ENCODE results near the gene C4orf50.

C4orf50 gene

DNA sequence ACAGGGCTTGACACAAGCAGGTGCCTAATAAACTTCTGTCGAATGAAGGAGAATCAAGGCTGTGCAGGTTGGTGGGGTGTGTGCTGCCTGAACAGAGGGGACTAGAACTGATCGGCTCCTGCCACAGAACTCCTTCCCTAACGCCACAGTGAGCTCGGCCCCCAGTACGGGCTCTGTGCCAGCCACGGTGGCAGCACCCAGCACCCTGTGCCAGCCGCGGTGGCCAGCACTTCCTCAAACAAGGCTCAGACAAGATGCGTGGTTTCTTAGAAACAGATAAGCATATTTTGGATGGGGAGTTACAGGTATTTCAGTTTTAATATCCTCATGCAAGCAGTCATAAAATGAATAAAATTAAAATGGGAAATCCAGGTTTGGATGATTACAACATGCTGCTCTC, 26.0 kb upstream of the C4orf50 start:
- Histone ChIP-seq H3K9me3 (ENCODE audit: insufficient read depth, low read length) (no peaks in the 10 kb centered on the region), H3K79me2 (ENCODE audit: low read length) (no peaks in the 10 kb centered on the region), H2AFZ (ENCODE audit: low read depth, low read length) (no peak overlapping the region), H3K27me3 (ENCODE audit: low read depth, low read length) (0 out of 2 replicates have a peak, but pooled peaks cover 2% of the 10 kb centered on the region), H3K4me2 (ENCODE audit: low read length) (no peak overlapping the region), H3K9ac (ENCODE audit: low read length) (no peak overlapping the region), H3K4me3 (ENCODE audit: low read length) (no peak overlapping the region), H3K27ac (ENCODE audit: low read length) (no peak overlapping the region), H3K4me1 (ENCODE audit: low read length) (no peaks in the 10 kb centered on the region), H4K20me1 (ENCODE audit: insufficient read depth, low read length) (no peaks in the 10 kb centered on the region), H3K36me3 (replicated peaks; ENCODE audit: low read depth, low read length) (no peaks in the 10 kb centered on the region)
- no peak for TF ChIP-seq EZH2phosphoT487 (IDR thresholded peaks at IDR 0.05; ENCODE audit: low read depth)
- TF ChIP-seq, protein P1, sequence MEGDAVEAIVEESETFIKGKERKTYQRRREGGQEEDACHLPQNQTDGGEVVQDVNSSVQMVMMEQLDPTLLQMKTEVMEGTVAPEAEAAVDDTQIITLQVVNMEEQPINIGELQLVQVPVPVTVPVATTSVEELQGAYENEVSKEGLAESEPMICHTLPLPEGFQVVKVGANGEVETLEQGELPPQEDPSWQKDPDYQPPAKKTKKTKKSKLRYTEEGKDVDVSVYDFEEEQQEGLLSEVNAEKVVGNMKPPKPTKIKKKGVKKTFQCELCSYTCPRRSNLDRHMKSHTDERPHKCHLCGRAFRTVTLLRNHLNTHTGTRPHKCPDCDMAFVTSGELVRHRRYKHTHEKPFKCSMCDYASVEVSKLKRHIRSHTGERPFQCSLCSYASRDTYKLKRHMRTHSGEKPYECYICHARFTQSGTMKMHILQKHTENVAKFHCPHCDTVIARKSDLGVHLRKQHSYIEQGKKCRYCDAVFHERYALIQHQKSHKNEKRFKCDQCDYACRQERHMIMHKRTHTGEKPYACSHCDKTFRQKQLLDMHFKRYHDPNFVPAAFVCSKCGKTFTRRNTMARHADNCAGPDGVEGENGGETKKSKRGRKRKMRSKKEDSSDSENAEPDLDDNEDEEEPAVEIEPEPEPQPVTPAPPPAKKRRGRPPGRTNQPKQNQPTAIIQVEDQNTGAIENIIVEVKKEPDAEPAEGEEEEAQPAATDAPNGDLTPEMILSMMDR (IDR thresholded peaks at IDR 0.05; ENCODE audit: low read depth, low read length) = no peak

DNA sequence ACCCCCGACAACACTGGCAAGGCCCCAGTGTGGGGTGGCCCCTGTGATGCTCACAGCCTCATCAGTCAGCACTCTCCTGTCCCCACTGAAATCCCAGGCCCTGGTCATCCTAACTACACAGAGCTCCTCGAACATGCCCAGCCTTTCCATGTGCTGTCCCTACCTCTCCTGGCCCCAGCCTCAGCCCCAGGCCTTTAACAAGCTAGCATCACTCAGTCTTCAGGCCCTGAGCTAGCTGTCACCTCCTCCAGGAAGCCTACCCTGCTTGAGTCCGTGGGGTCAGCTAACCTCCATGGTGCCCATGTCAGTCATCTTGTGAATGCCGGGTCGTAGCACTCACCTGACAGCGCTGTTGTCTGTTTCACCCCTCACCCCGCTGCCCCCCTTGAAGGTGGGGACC, 25.6 kb upstream of the C4orf50 start:
- Histone ChIP-seq H3K9me3 (ENCODE audit: insufficient read depth, low read length) (no peaks in the 10 kb centered on the region), H4K20me1 (ENCODE audit: insufficient read depth, low read length) (no peaks in the 10 kb centered on the region), H3K27ac (ENCODE audit: low read length) (no peak overlapping the region), H3K4me2 (ENCODE audit: low read length) (no peak overlapping the region), H3K9ac (ENCODE audit: low read length) (no peak overlapping the region), H3K27me3 (ENCODE audit: low read depth, low read length) (0 out of 2 replicates have a peak, but pooled peaks cover 2% of the 10 kb centered on the region), H3K4me3 (ENCODE audit: low read length) (no peak overlapping the region), H2AFZ (ENCODE audit: low read depth, low read length) (no peak overlapping the region), H3K36me3 (replicated peaks; ENCODE audit: low read depth, low read length) (no peaks in the 10 kb centered on the region), H3K4me1 (ENCODE audit: low read length) (no peaks in the 10 kb centered on the region), H3K79me2 (ENCODE audit: low read length) (no peaks in the 10 kb centered on the region)
- TF ChIP-seq, protein P1 (IDR thresholded peaks at IDR 0.05; ENCODE audit: low read depth, low read length) = no peak
- TF ChIP-seq EZH2phosphoT487 (IDR thresholded peaks at IDR 0.05; ENCODE audit: low read depth) = no peak

DNA sequence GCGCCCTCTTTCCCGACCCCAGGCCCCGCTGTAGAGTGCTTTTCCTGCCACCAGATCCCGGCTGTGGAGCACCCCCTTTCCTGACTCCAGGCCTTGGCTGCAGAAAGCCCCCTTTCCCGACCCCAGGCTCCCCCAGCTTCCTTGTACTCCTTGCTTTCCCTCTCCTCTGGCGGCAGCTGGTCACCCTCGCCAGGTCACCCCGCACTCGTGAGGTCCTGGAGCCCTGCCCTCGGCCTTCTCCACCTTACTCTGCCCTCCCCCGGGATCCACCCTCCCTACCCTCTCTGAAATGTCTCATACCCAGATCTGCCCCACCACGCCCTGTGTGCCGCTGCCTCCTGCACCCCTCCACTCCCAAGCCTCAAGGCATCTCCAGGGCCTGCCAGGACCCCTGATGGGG, 25.0 kb upstream of the C4orf50 start:
- Histone ChIP-seq H2AFZ (ENCODE audit: low read depth, low read length) (no peak overlapping the region), H3K9ac (ENCODE audit: low read length) (no peak overlapping the region), H3K4me3 (ENCODE audit: low read length) (no peak overlapping the region), H3K4me2 (ENCODE audit: low read length) (no peak overlapping the region), H3K9me3 (ENCODE audit: insufficient read depth, low read length) (no peaks in the 10 kb centered on the region), H3K36me3 (replicated peaks; ENCODE audit: low read depth, low read length) (no peaks in the 10 kb centered on the region), H3K79me2 (ENCODE audit: low read length) (no peaks in the 10 kb centered on the region), H3K27ac (ENCODE audit: low read length) (no peak overlapping the region), H4K20me1 (ENCODE audit: insufficient read depth, low read length) (no peaks in the 10 kb centered on the region), H3K4me1 (ENCODE audit: low read length) (no peaks in the 10 kb centered on the region), H3K27me3 (ENCODE audit: low read depth, low read length) (0 out of 2 replicates have a peak, but pooled peaks cover 2% of the 10 kb centered on the region)
- TF ChIP-seq, protein P1 (IDR thresholded peaks at IDR 0.05; ENCODE audit: low read depth, low read length) = no peak
- no peak for TF ChIP-seq EZH2phosphoT487 (IDR thresholded peaks at IDR 0.05; ENCODE audit: low read depth)

DNA sequence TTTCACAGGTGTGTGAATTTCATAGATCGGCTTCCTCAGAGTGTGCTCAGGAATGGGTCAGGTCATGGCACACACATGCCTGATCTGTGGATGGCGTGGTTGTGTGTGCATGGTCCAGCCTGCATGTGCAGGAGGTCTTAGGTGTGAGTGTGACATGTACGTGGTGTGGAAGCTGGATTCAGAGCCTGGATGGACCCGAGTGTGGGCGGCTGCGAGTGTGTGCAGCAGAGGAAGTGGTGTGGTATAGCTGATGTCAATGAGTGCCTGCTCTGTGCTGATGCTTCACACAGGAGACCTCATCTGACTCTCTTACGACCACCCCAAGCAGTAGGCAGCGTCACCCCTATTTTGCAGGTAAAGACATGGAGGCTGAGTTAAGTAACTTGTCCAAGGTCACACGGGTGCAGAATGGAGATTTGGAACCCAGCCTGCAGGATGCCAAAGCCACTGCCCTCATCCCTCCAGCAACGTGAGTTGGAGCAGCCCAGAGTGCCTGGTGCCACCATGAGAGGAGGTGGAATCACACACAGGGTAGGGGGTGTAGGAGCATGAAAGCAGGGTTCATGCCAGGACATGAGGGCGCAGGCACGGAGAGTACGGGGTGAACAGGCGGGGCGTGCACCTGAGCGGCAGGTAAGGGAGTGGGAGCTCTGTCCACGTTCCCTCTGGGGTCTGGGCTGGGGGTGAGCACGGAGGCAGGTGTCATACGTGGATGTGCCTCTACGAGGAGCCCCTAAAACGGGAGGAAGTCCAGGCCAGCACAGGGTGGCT, 24.2 kb upstream of the C4orf50 start:
- Histone ChIP-seq H3K27ac (ENCODE audit: low read length) (no peak overlapping the region), H3K36me3 (replicated peaks; ENCODE audit: low read depth, low read length) (no peaks in the 10 kb centered on the region), H3K79me2 (ENCODE audit: low read length) (no peaks in the 10 kb centered on the region), H3K4me3 (ENCODE audit: low read length) (no peak overlapping the region), H3K4me1 (ENCODE audit: low read length) (no peaks in the 10 kb centered on the region), H2AFZ (ENCODE audit: low read depth, low read length) (no peak overlapping the region), H4K20me1 (ENCODE audit: insufficient read depth, low read length) (no peaks in the 10 kb centered on the region), H3K9me3 (ENCODE audit: insufficient read depth, low read length) (no peaks in the 10 kb centered on the region), H3K4me2 (ENCODE audit: low read length) (no peak overlapping the region), H3K27me3 (ENCODE audit: low read depth, low read length) (0 out of 2 replicates have a peak, but pooled peaks cover 2% of the 10 kb centered on the region), H3K9ac (ENCODE audit: low read length) (no peak overlapping the region)
- TF ChIP-seq EZH2phosphoT487 (IDR thresholded peaks at IDR 0.05; ENCODE audit: low read depth) = no peak
- TF ChIP-seq, protein P1 (IDR thresholded peaks at IDR 0.05; ENCODE audit: low read depth, low read length) = no peak
